Stimulated activated CD8-positive, alpha-beta memory T cell treated with anti-CD3 and anti-CD28 coated beads, Interleukin-7, amount 100 ng/mL, for 24 hours (primary cell): ENCODE measurements around the gene BRCA1.
"Not testable (repeated sequence)": the region's sequence is repeated elsewhere in the genome, so short reads cannot be mapped to it uniquely, and the experiment has no call there.

Experiments
- DNase-seq: peaks from one replicate; pipeline ENCODE4 v3.0.0-alpha.2; 2020; ENCODE audit warnings: low read depth

Gene BRCA1

DNA sequence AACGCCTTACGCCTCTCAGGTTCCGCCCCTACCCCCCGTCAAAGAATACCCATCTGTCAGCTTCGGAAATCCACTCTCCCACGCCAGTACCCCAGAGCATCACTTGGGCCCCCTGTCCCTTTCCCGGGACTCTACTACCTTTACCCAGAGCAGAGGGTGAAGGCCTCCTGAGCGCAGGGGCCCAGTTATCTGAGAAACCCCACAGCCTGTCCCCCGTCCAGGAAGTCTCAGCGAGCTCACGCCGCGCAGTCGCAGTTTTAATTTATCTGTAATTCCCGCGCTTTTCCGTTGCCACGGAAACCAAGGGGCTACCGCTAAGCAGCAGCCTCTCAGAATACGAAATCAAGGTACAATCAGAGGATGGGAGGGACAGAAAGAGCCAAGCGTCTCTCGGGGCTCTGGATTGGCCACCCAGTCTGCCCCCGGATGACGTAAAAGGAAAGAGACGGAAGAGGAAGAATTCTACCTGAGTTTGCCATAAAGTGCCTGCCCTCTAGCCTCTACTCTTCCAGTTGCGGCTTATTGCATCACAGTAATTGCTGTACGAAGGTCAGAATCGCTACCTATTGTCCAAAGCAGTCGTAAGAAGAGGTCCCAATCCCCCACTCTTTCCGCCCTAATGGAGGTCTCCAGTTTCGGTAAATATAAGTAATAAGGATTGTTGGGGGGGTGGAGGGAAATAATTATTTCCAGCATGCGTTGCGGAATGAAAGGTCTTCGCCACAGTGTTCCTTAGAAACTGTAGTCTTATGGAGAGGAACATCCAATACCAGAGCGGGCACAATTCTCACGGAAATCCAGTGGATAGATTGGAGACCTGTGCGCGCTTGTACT lies at the start of gene BRCA1:
TSS of gene BRCA1 (minus strand) at position 232 of the 834 bp plus-strand sequence. CDS start 1,268 bp downstream, outside the sequence.
- DNase-seq, result peak; percentile 87

DNA sequence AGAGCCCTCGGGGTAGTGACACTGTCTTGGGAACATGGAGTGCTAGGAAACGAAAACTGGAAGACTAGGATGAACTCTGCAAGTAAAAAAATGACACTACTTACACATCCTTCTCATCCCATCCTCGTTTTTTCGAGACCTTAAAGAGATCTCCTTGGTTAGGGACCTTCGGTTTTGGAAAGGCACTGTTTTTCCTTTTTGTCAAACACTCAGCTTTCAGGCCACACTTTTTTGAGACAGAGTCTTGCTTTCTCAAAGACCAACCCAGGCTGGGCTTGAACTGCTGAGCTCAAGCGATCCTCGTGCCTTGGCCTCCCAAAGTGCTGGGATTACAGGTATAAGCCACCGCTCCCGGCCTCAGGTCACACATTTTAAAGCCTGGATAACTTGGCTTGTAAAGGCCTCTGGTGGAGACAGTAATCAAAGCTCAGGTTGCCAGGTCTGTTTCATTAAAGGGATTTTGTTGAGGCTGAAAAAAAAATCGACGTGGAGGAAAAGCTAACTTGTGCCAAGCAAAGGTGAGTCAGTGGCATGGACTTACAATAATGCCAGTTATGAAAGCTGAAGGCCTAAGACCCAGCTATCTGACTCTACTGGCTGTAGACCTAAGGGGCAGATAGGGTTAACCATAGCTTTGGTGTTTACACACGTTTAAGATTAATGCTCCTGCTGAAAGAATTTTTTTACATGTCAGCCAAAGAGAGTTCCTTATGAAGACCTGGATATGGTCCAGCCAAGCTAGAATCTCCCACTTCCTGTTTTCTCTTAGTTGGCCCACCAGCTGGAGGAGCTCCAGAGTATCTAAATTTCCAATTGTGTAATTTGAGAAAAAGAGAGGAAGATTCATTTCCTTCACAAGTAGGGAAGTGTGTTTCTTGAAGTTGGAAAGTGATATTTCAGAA lies 46.7 kb upstream of the BRCA1 start:
- no peak for DNase-seq

- DNase-seq, result peak; percentile 87
Measured at GRCh38 chr17:43170766-43171585, 45.8 kb upstream of the BRCA1 start, which contains the start of gene NBR1. TSS of gene NBR1 (plus strand) at chr17:43171214. CDS start at chr17:43175800, 4,586 bp downstream.

DNA sequence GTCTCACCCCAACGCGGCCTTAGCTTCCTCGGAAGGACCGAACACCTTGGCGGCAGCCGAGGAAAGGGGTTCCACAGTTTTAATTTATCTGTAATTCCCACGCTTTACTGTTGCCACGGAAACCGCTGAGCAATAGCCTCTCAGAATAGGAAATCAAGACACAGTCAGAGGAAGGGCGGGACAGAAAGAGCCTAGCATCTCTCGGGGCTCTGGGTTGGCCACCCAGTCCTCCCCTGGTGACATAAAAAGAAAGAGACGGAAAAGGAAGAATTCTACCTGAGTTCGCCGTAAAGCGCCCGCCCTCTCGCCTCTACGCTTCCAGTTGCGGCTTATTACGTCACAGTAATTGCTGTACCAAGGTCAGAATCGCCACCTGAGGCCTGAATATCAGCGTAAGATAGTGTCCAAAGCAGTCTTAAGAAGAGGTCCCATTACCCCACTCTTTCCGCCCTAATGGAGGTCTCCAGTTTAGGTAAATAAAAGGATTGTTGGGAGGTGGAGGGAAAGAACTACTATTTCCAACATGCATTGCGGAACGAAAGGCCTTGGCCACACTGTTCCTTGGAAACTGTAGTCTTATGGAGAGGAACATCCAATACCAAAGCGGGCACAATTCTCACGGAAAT lies 45.1 kb upstream of the BRCA1 start:
- DNase-seq, result peak; percentile 62

DNA sequence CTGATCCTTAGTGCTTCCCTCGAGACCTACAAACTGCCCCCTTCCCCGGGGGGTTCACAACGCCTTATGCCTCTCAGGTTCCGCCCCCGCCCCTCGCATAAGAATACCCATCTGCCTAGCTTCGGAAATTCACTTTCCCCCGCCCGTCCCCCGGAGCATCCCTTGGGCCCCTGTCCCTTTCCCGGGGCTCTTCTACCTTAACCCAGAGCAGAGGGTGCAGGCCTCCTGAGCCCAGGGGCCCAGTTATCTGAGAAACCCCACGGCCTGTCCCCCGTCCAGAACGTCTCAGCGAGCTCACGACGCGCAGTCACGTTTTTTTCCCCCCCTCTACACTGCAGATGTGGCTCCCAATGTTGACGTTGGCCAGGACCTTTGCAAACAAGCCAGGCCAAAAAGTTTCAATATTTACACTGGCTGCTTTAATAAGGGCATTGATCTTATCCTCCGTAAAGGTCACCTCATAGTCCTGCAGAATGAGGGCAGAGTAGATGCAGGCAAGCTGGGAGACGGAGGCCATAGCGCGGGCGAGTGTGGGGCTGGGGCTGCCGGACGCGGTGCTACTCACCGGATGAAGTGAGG lies 44.5 kb upstream of the BRCA1 start:
- DNase-seq, result no peak

DNA sequence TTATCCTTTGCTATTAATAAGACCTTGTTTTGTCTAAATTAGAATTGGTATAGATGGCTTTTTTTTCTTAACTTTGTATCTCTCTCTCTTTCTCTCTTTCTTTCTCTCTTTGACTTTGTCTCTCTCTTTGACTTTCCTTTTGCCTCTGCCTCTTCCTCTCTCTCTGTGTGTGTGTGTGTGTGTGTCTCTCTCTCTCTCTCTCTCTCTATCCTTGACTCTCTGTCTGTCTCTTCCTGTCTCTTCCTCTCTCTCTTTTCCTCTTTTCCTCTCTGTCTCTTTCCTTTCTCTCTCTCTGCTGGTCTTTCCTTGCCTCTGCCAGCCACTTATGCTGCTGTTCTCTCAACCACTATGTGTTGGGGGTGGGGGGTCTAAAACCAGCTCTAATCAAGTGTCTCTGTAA lies 40.8 kb upstream of the BRCA1 start:
- not testable (repeated sequence) for DNase-seq

- not testable (repeated sequence) for DNase-seq
Measured at GRCh38 chr17:43159957-43160356, 34.8 kb upstream of the BRCA1 start.

DNA sequence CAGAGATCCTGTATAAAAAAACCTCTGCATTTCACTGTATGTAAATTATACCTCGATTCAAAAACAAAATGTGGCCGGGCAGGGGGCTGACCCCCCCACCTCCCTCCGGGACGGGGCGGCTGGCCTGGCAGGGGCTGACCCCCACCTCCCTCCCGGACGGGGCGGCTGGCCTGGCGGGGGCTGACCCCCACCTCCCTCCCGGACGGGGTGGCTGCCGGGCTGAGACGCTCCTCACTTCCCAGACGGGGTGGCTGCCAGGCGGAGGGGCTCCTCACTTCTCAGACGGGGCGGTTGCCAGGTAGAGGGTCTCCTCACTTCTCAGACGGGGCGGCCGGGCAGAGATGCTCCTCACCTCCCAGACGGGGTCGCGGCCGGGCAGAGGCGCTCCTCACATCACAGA lies 34.1 kb upstream of the BRCA1 start:
- DNase-seq, result not testable (repeated sequence)

DNA sequence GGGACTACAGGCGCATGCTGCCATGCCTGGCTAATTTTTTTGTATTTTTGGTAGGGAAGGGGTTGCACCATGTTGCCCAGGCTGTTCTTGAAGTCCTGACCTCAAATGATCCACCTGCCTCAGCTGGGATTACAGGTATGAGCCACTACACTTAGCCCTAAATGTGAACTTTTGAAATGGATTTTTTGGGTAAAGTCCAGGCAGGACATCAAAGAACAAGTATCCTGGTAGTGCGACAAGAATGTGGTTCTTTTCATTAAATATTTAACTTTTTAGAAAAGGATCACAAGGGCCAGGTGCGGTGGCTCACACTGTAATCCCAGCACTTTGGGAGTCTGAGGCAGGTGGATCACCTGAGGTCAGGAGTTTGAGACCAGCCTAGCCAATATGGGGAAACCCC lies 30.5 kb upstream of the BRCA1 start:
- DNase-seq, result no peak

- DNase-seq, result not testable (repeated sequence)
Measured at GRCh38 chr17:43153197-43153835, 28.2 kb upstream of the BRCA1 start.

DNA sequence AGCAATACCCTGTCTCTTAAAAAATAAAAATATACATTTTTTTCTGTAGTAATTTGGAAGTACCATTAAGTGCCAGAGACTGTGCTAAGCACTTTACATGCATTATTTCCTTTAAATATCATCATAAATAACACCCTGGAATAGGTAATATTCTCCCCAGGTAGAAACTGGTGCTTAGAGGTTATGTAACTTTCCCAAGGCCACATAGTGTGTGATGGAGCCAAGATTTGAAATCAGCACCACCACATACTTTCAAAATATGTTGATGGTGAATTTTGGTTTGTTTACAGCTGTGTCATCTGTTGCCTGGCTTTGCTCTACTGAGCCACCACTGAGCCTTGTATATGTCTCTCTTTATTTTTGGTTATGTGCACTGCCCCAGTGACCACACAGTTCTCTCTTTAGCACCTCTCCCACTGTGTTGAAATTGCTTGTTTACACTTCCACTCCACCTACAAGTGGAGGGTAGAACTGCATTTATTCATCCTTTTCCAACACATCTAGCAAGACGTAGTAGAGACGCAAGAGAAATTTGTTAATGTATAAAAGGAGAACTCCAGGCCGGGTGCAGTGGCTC lies 26.8 kb upstream of the BRCA1 start:
- no peak for DNase-seq

- DNase-seq, result no peak
Measured at GRCh38 chr17:43146649-43147048, 21.5 kb upstream of the BRCA1 start.

DNA sequence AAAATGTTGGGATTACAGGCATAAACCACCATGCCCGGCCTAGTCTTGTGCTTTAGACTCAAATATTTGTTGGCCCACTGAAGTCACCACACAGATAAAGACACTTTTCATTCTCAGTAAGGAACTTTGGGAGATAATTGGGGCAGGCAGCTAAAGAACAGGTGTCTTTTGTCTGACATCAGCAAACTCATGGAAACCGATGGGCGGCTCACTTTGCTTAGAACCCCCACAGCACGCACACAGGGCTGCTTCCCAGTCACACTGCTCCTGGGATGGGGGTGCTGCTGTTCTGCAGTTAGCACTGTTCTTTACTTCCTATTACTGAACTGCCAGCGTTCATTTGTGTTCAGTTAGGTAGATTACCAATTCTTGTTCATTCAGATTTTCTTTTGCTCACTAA lies 18.0 kb upstream of the BRCA1 start:
- DNase-seq, result no peak

- no peak for DNase-seq
Measured at GRCh38 chr17:43142153-43142552, 17.0 kb upstream of the BRCA1 start.

- no peak for DNase-seq
Measured at GRCh38 chr17:43140396-43141332, 15.5 kb upstream of the BRCA1 start.

- not testable (repeated sequence) for DNase-seq
Measured at GRCh38 chr17:43138531-43138930, 13.4 kb upstream of the BRCA1 start.

DNA sequence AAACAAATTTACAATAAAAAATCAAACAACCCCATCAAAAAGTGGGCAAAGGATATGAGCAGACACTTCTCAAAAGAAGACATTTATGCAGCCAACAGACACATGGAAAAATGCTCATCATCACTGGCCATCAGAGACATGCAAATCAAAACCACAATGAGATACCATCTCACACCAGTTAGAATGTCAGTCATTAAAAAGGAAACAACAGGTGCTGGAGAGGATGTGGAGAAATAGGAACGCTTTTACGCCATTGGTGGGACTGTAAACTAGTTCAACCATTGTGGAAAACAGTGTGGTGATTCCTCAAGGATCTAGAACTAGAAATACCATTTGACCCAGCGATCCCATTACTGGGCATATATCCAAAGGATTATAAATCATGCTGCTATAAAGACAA lies 11.4 kb upstream of the BRCA1 start:
- not testable (repeated sequence) for DNase-seq

GRCh38 chr17:43135454-43135819 lies 10.3 kb upstream of the BRCA1 start:
- DNase-seq, result no peak
